Skeletal muscle tissue (tissue), 4 donors: ENCODE data around the gene IGF2BP2. TPM values are rescaled to one million over a fixed set of nuclear protein-coding genes. Genes with fewer than 3 reads are reported as not detected.
"Not testable (repeated sequence)": the region's sequence is repeated elsewhere in the genome, so short reads cannot be mapped to it uniquely, and the experiment has no call there.

Experiments used
- H3K27ac ChIP-seq: one replicate; pipeline ENCODE4 v1.7.0; 2013; ENCODE audit warnings: mild to moderate bottlenecking, low read depth, low read length, inconsistent platforms
- H3K27me3 ChIP-seq, 3 donors: one replicate each; pipeline ENCODE4 v1.7.0; 2013; ENCODE audit warnings: low read length in 3 of 3; ENCODE audit not compliant: control insufficient read depth in 3 of 3, insufficient read depth in 3 of 3
- H3K36me3 ChIP-seq, 3 donors: one replicate each; pipeline ENCODE4 v1.7.0; 2013; ENCODE audit warnings: low read length in 3 of 3; ENCODE audit not compliant: control insufficient read depth in 3 of 3, insufficient read depth in 3 of 3
- H3K4me1 ChIP-seq, 3 donors: one replicate each; pipeline ENCODE4 v1.7.0; 2013; ENCODE audit warnings: low read length in 3 of 3, mild to moderate bottlenecking in 3 of 3; ENCODE audit not compliant: control insufficient read depth in 3 of 3, insufficient read depth in 3 of 3
- H3K4me3 ChIP-seq, 3 donors: one replicate each; pipeline ENCODE4 v1.7.0; 2013; ENCODE audit warnings: low read length in 3 of 3
- H3K9ac ChIP-seq, 3 donors: one replicate each; pipeline ENCODE4 v1.7.0; 2013; ENCODE audit warnings: low read length in 3 of 3, mild to moderate bottlenecking in 3 of 3, moderate library complexity in 2 of 3, low read depth in 1 of 3
- H3K9me3 ChIP-seq, 3 donors: one replicate each; pipeline ENCODE4 v1.7.0; 2013; ENCODE audit warnings: low read length in 3 of 3; ENCODE audit not compliant: control insufficient read depth in 3 of 3
- total RNA-seq: library from RNA; depleted of rRNA; stranded (reverse); fragments of >200 nt; gene quantifications from one replicate; pipeline ENCODE4 v1.2.3, GENCODE V29; 2014
- donor health status: Osteomylitis.

Gene IGF2BP2
- total RNA-seq, 1 donor from 2014 or later, result 26.6 TPM

DNA sequence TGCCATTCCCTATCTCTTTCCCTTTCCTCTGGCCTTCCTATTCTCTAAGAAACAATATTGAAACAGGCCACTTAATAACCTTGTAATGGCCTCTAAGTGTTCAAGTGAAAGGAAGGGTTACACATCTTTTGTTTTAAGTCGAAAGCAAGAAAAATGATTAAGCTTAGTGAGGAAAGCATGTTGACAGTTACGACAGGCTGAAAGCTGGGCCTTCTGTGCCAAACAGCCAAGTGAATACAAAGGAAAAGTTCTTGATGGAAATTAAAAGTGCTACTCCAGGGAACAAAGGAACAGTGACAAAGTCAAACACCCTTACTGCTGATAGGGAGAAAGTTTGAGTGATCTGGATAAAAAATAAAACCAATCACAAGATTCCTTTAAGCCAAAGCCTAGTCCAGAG is 184.5 kb downstream of the IGF2BP2 start:
- Histone ChIP-seq H3K36me3 (no peaks in the 10 kb centered on the region), H3K27me3 (no peaks in the 10 kb centered on the region), H3K4me1 (no peaks in the 10 kb centered on the region), H3K9ac (no peak overlapping the region), H3K9me3 (no peaks in the 10 kb centered on the region), H3K27ac (no peak overlapping the region), H3K4me3 (no peak overlapping the region)

DNA sequence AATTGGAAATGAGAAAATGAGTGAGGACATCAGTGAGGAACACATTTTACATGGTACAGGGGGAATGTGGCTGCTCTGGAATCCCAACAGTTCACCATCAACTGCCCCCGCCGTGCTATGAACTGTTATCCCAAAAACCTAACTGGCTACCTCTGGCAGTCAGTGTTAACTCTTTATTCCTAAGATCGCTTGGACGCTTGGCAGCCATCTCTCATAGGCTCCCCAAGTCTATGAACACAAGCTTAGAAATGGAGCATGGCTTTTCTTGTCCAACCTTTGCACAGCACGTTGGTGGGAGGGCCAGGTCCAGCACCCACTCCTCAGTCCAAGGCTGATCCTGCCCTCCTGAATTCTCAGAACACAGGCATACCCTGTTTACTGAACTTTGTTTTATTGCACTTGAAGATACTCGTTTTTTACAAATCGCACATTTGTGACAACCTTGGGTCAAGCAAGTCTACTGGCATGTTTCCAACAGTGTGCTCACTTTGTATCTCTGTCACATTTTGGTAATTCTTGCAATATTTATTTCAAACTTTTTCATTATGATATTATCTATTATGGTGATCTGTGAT is 185.1 kb downstream of the IGF2BP2 start:
- Histone ChIP-seq H3K9me3 (no peaks in the 10 kb centered on the region), H3K4me3 (no peak overlapping the region), H3K27ac (no peak overlapping the region), H3K36me3 (no peaks in the 10 kb centered on the region), H3K27me3 (no peaks in the 10 kb centered on the region), H3K4me1 (no peaks in the 10 kb centered on the region), H3K9ac (no peak overlapping the region)

DNA sequence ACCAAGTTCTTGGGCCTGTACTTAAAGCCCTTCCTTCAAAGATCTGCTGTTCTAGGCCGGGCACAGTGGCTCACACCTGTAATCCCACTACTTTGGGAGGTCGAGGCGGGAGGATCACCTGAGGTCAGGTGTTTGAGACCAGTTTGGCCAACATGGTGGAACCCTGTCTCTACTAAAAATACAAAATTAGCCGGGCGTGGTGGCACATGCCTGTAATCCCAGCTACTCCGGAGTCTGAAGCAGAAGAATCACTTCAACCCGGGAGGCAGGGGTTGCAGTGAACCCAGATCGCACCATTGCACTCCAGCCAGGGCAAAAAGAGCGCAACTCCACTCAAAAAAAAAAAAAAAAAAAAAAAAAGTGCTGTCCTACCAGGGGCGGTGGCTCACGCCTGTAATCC is 186.2 kb downstream of the IGF2BP2 start:
- not testable (repeated sequence) for H3K27me3 ChIP-seq, H3K9me3 ChIP-seq, H3K9ac ChIP-seq, H3K4me1 ChIP-seq, H3K36me3 ChIP-seq, H3K27ac ChIP-seq, H3K4me3 ChIP-seq

GRCh38 chr3:185637388-185637787 is 187.5 kb downstream of the IGF2BP2 start:
- Histone ChIP-seq H3K36me3 (peaks cover 0 to 5% (median 0%) of the 10 kb centered on the region in 3 donors), H3K27ac (no peak overlapping the region), H3K4me1 (no peaks in the 10 kb centered on the region), H3K9ac (no peak overlapping the region), H3K9me3 (no peaks in the 10 kb centered on the region), H3K4me3 (no peak overlapping the region), H3K27me3 (no peaks in the 10 kb centered on the region)

GRCh38 chr3:185632996-185633395 is 191.8 kb downstream of the IGF2BP2 start:
- H3K4me1 ChIP-seq, result peaks cover 4 to 7% (median 4%) of the 10 kb centered on the region in 3 donors
- H3K9me3 ChIP-seq, result no peaks in the 10 kb centered on the region
- H3K36me3 ChIP-seq, result peaks cover 10 to 17% (median 15%) of the 10 kb centered on the region in 3 donors
- H3K27ac ChIP-seq, result no peak overlapping the region
- no peak overlapping the region for H3K9ac ChIP-seq
- no peaks in the 10 kb centered on the region for H3K27me3 ChIP-seq
- no peak overlapping the region for H3K4me3 ChIP-seq

DNA sequence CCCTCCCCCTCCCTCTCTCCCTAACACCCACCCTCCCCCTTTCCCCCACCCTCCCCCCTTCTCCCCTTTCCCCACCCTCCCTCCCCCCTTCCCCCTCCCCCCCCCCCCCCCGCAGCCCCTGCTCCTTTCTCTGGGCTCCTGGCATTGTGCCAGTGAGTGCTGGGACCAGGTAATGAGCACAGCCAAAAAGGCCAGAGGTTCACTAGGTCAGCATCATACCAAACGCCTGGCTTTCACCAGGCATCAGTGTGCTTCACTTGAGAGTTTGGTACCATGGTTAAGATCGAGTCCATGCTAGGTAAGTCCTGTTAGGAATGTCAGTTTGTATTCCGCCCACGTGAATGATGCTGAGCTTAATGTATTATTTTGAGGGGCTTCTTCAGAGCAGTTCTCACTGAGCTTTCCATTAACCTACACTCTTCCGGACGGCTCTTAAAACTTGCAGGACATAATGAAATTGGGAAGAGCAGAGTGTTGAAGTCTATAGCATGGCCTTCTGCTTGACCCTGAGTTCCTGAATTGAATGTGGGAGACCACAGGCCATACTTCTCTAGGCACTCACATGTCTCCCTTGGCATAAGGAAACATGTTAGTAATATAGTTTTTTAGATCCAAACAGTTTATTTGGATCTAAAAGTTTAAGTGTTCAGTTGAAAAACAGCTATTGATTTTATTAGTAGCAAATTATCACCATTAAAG is 193.2 kb downstream of the IGF2BP2 start:
- peaks cover 14 to 17% (median 15%) of the 10 kb centered on the region in 3 donors for H3K36me3 ChIP-seq
- no peak overlapping the region for H3K4me3 ChIP-seq
- H3K4me1 ChIP-seq, result peaks cover 4 to 7% (median 4%) of the 10 kb centered on the region in 3 donors
- H3K9ac ChIP-seq, result no peak overlapping the region
- H3K9me3 ChIP-seq, result no peaks in the 10 kb centered on the region
- H3K27me3 ChIP-seq, result no peaks in the 10 kb centered on the region
- H3K27ac ChIP-seq, result no peak overlapping the region

DNA sequence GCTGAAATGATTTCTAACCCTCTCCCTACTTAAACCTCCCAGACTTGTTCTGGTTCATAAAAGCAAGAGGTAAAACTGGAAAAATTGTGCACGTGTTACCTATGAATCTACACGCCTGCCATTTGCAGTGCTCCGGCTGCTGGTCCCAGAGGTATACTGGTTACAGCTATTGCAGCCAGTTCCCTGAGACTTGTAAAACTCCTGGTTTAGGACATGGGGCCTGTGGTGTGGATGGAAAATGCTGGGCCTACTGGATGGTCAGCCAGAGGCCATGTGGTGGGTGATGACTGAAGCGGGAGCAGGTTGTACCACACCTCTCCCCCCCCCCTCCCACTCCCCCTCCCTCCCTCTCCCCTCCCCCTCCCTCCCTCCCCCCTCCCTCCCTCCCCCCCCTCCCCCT is 193.7 kb downstream of the IGF2BP2 start:
- H3K36me3 ChIP-seq, result peaks cover 15 to 20% (median 17%) of the 10 kb centered on the region in 3 donors
- H3K27me3 ChIP-seq, result no peaks in the 10 kb centered on the region
- peaks cover 4 to 7% (median 4%) of the 10 kb centered on the region in 3 donors for H3K4me1 ChIP-seq
- H3K9ac ChIP-seq, result no peak overlapping the region
- no peaks in the 10 kb centered on the region for H3K9me3 ChIP-seq
- H3K4me3 ChIP-seq, result no peak overlapping the region
- H3K27ac ChIP-seq, result no peak overlapping the region

GRCh38 chr3:185630182-185630622 is 194.6 kb downstream of the IGF2BP2 start:
- Histone ChIP-seq H3K27ac (peak overlapping the region; percentile 19), H3K9ac (no peak overlapping the region), H3K4me1 (peaks cover 4 to 7% (median 4%) of the 10 kb centered on the region in 3 donors), H3K9me3 (no peaks in the 10 kb centered on the region), H3K36me3 (peaks cover 20 to 29% (median 26%) of the 10 kb centered on the region in 3 donors), H3K27me3 (no peaks in the 10 kb centered on the region), H3K4me3 (no peak overlapping the region)

- Histone ChIP-seq H3K36me3 (peaks cover 20 to 29% (median 26%) of the 10 kb centered on the region in 3 donors), H3K9ac (peak overlapping the region in 2 of 3 donors; percentile 9 to 42), H3K4me1 (peaks cover 4 to 7% (median 4%) of the 10 kb centered on the region in 3 donors), H3K27me3 (no peaks in the 10 kb centered on the region), H3K9me3 (no peaks in the 10 kb centered on the region), H3K27ac (no peak overlapping the region), H3K4me3 (no peak overlapping the region)
These were observed 195.2 kb downstream of the IGF2BP2 start for GRCh38 chr3:185629554-185630181.

DNA sequence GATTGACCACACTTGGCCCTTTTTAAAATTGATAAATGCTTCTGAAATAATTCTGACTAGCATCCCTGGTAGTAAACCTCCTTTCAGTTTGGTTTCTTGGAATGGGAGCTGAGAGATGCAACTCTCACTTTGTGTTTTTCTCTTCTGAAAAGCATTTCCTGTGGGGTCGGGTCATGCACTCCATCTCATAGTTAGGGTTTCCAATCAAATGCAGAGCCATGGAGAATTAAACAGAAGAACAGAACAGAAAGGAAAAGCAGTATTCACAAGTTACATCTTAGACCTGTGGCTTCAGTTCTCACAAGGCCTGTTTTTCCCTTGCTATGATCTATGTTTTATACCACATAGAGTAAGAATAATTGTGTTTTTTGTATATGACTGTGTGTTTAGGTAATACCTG is 199.1 kb downstream of the IGF2BP2 start:
- peaks cover 4 to 7% (median 4%) of the 10 kb centered on the region in 3 donors for H3K4me1 ChIP-seq
- no peak overlapping the region for H3K4me3 ChIP-seq
- H3K27ac ChIP-seq, result no peak overlapping the region
- no peaks in the 10 kb centered on the region for H3K9me3 ChIP-seq
- peaks cover 27 to 42% (median 35%) of the 10 kb centered on the region in 3 donors for H3K36me3 ChIP-seq
- no peak overlapping the region for H3K9ac ChIP-seq
- H3K27me3 ChIP-seq, result no peaks in the 10 kb centered on the region
